T-helper 1 cell (primary cell): ENCODE measurements around the gene MAP3K15.

Experiments used
- DNase-seq, 5 donors: peaks; one replicate each; pipeline ENCODE4 v3.0.0-alpha.2; 2012 to 2020

MAP3K15 gene

GRCh38 chrX:19392078-19392477 is 123.2 kb downstream of the MAP3K15 start:
- DNase-seq: no peak

DNA sequence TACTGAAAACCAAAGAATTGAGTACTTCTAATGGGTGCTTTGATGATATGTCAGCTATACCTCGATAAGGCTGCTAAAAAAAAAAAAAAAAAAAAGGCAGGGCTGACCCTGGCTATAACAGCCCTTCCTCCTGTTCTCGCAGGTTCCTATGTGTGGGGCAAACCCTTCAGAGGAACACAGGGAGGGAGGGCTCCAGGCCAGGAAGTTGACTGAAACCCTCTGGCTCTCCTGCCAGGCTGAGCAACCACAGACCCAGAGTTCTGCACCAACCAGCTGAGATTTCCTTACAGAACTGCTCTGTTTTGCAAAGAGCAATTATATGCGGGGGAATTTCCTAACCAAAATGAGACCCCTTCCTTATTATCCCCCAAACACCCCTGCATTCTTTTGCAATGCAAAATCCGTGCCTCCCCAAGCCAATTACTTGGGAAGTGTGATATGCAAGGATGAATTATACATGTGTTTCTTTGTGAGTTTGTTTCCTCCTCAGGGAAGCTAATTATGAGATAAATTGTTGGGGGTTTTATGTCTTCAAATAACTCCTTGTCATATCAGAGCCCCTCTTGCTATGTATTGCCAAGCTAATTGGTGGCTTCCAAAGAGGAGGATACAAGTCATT is 126.0 kb downstream of the MAP3K15 start:
- no peak for DNase-seq

GRCh38 chrX:19388741-19389140 is 126.6 kb downstream of the MAP3K15 start:
- DNase-seq: no peak

- no peak for DNase-seq
These were observed 127.1 kb downstream of the MAP3K15 start for GRCh38 chrX:19388064-19388679.

- no peak for DNase-seq
These were observed 128.6 kb downstream of the MAP3K15 start for GRCh38 chrX:19386679-19387078.

- DNase-seq: peak in 4 of 5 donors; percentile 11 to 46 (median 27)
These were observed 132.7 kb downstream of the MAP3K15 start for GRCh38 chrX:19382555-19383145.

GRCh38 chrX:19381326-19381725 is 134.0 kb downstream of the MAP3K15 start:
- DNase-seq: no peak

GRCh38 chrX:19377799-19378198 is 137.5 kb downstream of the MAP3K15 start:
- no peak for DNase-seq

DNA sequence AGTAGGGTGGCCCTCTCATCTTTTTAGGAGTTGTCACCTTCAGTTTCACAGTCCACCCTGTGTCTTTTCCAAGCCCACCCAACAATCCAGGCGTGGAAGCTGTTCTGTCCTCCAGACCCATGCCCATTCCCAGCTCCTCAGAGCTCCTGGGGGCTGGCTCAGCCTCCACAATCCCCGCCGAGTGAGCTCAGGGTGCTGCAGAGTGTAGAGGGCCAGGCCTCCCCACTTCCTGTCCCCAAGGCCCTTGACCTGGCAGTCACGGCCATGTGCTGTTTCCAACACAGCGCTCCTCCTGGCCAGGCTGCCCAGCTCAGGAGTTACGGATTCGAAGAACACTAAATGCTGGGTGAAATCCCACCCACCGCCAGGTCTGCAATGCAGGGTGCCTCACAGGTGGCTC is 139.8 kb downstream of the MAP3K15 start:
- no peak for DNase-seq

DNA sequence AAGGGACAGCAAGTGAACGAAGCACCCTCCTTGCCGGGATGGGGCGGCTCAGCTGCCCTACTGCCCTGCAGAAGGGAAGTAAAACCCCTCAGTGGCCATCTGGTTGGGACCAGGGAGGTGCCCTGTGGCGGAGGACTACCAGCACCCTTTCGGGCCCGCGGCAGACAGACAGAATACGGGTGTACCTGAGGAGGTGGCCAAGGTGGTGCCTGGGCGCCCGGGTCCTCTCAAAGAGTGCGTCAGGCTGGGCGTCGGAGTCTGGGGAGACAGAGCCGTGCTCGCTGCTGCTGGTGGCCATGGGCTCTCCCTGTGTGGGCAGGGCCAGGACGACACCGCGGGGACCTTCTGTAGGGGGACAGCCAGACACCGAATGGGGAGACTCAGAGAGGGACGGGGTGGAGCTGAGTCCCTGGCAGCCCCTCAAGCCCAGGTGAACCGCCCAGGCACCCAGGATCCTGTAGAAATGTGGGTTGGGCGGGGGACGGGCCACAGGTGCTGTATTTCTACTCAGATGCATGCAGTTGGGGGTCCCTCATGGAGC is 141.9 kb downstream of the MAP3K15 start:
- no peak for DNase-seq

- DNase-seq: no peak
These were observed 142.6 kb downstream of the MAP3K15 start for GRCh38 chrX:19372547-19373331.

DNA sequence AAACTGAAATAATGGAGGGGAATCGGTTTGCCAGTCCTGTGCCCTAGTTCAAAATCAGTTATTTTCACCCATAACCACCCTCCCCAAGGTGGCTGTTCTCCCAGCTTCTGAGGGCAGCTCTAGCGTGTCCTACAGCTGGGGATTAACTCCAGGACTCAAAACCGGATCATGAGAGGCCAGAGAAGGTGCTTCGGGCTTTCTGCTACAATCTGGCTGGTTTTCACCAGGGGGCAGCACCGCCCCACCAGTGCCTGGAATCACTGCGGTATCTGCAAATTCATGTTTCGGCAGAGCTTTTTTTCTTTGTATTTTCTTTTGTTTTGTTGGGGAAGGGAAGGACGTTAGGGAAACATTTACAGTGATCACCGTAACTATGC is 143.2 kb downstream of the MAP3K15 start:
- DNase-seq: peak; percentile 15 to 56 (median 42)

- DNase-seq: no peak
These were observed 145.2 kb downstream of the MAP3K15 start for GRCh38 chrX:19370061-19370460.

DNA sequence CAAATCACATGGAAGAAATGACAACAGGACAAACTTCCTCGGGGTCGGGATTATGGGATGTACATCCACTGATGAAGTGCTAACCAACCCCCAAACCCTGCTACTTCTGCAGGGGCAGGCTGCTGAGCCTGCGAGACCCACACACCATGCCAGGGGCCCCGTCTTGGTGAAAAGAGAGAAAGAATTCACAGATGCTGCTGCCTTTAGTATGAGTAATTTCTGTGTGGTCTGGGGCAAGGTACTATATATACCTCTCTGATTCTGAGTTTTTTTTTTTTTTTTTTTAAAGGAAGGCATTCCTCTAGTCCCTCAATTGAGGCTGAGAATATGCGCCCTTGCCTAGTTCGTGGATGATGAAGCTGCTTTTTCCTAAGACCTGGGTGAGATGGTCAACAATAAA is 146.7 kb downstream of the MAP3K15 start:
- DNase-seq: no peak

GRCh38 chrX:19361701-19362100 is 153.6 kb downstream of the MAP3K15 start:
- no peak for DNase-seq

GRCh38 chrX:19360903-19361302 is 154.4 kb downstream of the MAP3K15 start:
- DNase-seq: no peak

DNA sequence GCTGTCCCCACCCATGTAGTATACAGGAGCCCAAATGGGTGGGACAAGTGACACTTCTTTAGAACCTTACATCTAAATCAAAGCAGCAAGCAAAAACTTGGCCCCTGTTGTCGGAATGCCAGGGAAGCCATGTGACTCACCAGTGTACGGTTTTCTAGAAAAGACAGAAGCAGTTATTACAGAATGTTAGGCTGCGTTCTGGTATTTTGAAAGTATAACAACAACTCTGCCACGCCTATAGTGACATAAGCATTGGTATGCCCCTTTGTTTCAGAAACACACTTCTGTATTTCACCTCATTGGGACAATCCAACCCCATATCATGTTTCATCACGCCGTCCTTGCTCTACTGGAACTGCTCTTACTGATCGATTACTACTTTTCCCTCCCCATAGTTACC is 156.8 kb downstream of the MAP3K15 start:
- DNase-seq: no peak

GRCh38 chrX:19354625-19355024 is 160.7 kb downstream of the MAP3K15 start:
- DNase-seq: no peak

DNA sequence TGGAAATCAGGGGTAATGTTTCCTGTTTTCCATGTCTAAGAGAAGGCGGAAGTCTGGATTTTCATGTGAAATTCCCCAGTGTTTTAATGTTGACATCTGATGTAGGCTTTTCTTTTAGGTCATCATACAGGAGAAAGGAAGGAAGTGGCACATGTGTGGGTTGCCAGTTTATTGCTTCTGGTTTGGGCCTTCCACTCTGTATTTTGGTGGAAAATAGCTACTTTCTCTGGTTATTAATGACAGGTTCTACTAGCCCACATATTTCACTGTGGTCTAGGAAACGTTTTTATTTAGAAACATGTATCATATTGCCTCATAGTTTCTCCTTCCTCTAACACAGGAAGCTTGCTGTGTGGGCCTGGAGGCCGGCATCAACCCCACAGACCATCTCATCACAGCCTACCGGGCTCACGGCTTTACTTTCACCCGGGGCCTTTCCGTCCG is 164.3 kb downstream of the MAP3K15 start:
- DNase-seq: peak in 1 of 5 donors; percentile 39

DNA sequence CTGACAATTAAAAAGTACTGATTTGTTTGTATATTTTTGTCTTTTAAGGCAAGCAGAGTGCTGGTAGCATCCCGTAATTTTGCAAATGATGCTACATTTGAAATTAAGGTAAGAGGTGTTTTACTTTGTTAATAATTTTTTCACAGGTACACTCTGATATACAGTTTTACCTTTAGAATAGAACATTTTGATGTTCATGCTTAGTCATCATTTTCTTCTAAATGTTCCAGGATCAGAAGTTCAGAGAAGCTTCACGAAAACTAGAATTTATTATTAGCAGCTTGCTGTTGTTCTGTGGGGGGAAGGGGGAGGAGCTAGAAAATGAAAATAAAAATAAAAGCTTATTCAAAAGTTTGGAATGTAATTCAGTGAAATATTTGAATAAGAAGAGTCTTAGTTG is 166.0 kb downstream of the MAP3K15 start:
- DNase-seq: no peak

GRCh38 chrX:19347916-19348315 is 167.4 kb downstream of the MAP3K15 start:
- no peak for DNase-seq

DNA sequence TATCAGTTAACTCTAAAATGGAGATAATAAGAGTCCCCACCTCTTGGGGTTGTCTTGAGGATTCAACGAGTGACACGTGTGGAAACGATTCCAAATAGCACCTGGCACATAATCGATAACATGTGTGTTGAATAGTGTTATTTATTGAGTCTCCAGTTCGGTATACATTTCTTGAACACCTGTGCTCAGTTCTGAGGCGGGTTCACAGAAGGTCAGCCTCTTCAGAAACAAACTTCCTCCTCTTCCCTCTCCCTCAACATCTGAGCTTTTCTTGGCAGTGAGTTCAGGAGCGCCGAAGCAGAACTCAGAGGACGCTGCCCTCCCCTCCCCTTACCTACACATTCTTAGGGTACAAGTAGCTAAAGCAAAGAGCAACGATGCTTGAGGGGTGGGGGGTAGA is 170.6 kb downstream of the MAP3K15 start:
- DNase-seq: no peak
